G401 (cell line): ENCODE data around the gene SZRD1. TPM values are rescaled to one million over a fixed set of nuclear protein-coding genes. Genes with fewer than 3 reads are reported as not detected.
"Not testable (repeated sequence)": the region's sequence is repeated elsewhere in the genome, so short reads cannot be mapped to it uniquely, and the experiment has no call there.

ENCODE experiments used
- DNase-seq: peaks from one replicate; pipeline ENCODE4 v3.0.0-alpha.2; 2015; ENCODE audit warnings: low spot score
- in situ Hi-C: cut with HindIII; loops from 2 replicates; pipeline ENCODE4 v1.10.0; 2016; ENCODE audit warnings: low sequenced_read_pairs, mixed read lengths
- total RNA-seq: library from RNA; depleted of rRNA; stranded (reverse); fragments of >200 nt; shearing (Covaris generic); gene quantifications from 2 replicates; pipeline ENCODE4 v1.2.3, GENCODE V29; 2014; rRNA removed

SZRD1 gene
- 77.8 and 109 TPM in 2 replicates for total RNA-seq

- peak; percentile 99 for DNase-seq
- in situ Hi-C loops, result no loop called here
Observed at GRCh38 chr1:16366722-16367257, at the start of gene SZRD1. Gene SZRD1, plus strand, starts transcription at chr1:16367242. Its CDS starts 16 bp downstream, at chr1:16367258.

GRCh38 chr1:16318555-16318954 lies 48.5 kb upstream of the SZRD1 start:
- no peak for DNase-seq
- in situ Hi-C loops, result no loop called here

GRCh38 chr1:16321176-16321867 lies 45.7 kb upstream of the SZRD1 start:
- in situ Hi-C loops, result no loop called here

GRCh38 chr1:16324456-16324890 lies 42.6 kb upstream of the SZRD1 start:
- in situ Hi-C loops, result no loop called here
- peak; percentile 51 for DNase-seq

More at GRCh38 chr1:16321176-16321867, 45.7 kb upstream of the SZRD1 start:
- no peak for DNase-seq

- in situ Hi-C loops, result no loop called here
- no peak for DNase-seq
Observed at GRCh38 chr1:16326833-16327404, 40.1 kb upstream of the SZRD1 start.

- in situ Hi-C loops, result no loop called here
- no peak for DNase-seq
Observed at GRCh38 chr1:16334655-16335340, 32.2 kb upstream of the SZRD1 start.

- no peak for DNase-seq
- in situ Hi-C loops, result no loop called here
Observed at GRCh38 chr1:16338961-16339360, 28.1 kb upstream of the SZRD1 start.

- in situ Hi-C loops, result no loop called here
- DNase-seq, result no peak
Observed at GRCh38 chr1:16340673-16341072, 26.4 kb upstream of the SZRD1 start.

GRCh38 chr1:16342331-16343062 lies 24.5 kb upstream of the SZRD1 start:
- in situ Hi-C loops, result no loop called here
- DNase-seq, result no peak

GRCh38 chr1:16343276-16343675 lies 23.8 kb upstream of the SZRD1 start:
- in situ Hi-C loops, DNase-seq: not testable (repeated sequence)

- in situ Hi-C loops, result no loop called here
Observed at GRCh38 chr1:16348414-16349182, 18.4 kb upstream of the SZRD1 start.

GRCh38 chr1:16349847-16350406 lies 17.1 kb upstream of the SZRD1 start:
- in situ Hi-C loops, result no loop called here
- no peak for DNase-seq

More at GRCh38 chr1:16348414-16349182, 18.4 kb upstream of the SZRD1 start:
- no peak for DNase-seq

- DNase-seq, result peak; percentile 51
- in situ Hi-C loops, result no loop called here
Observed at GRCh38 chr1:16351456-16351993, 15.5 kb upstream of the SZRD1 start.

- peak; percentile 86 for DNase-seq
- in situ Hi-C loops, result no loop called here
Observed at GRCh38 chr1:16351994-16352841, 14.8 kb upstream of the SZRD1 start, which contains the start of gene FBXO42. Gene FBXO42, minus strand, starts transcription at chr1:16352480. Its CDS starts 37,062 bp downstream, at chr1:16315418.

GRCh38 chr1:16352842-16353535 lies 14.1 kb upstream of the SZRD1 start:
- in situ Hi-C loops, result no loop called here
- no peak for DNase-seq

- in situ Hi-C loops, result no loop called here
- no peak for DNase-seq
Observed at GRCh38 chr1:16354619-16355018, 12.4 kb upstream of the SZRD1 start.

GRCh38 chr1:16356867-16357266 lies 10.2 kb upstream of the SZRD1 start:
- no peak for DNase-seq
- in situ Hi-C loops, result no loop called here
